HG03439 (cell line): Measurements from ENCODE around the gene STX2.
"Not testable (repeated sequence)": the region's sequence is repeated elsewhere in the genome, so short reads cannot be mapped to it uniquely, and the experiment has no call there.

Experiments used
- ATAC-seq: cut with Tn5 transposase; IDR thresholded peaks from one replicate; pipeline ENCODE4 v1.9.1; 2021; ENCODE audit warnings: mild to moderate bottlenecking, moderate library complexity; ENCODE audit not compliant: unreplicated experiment

STX2 gene

DNA sequence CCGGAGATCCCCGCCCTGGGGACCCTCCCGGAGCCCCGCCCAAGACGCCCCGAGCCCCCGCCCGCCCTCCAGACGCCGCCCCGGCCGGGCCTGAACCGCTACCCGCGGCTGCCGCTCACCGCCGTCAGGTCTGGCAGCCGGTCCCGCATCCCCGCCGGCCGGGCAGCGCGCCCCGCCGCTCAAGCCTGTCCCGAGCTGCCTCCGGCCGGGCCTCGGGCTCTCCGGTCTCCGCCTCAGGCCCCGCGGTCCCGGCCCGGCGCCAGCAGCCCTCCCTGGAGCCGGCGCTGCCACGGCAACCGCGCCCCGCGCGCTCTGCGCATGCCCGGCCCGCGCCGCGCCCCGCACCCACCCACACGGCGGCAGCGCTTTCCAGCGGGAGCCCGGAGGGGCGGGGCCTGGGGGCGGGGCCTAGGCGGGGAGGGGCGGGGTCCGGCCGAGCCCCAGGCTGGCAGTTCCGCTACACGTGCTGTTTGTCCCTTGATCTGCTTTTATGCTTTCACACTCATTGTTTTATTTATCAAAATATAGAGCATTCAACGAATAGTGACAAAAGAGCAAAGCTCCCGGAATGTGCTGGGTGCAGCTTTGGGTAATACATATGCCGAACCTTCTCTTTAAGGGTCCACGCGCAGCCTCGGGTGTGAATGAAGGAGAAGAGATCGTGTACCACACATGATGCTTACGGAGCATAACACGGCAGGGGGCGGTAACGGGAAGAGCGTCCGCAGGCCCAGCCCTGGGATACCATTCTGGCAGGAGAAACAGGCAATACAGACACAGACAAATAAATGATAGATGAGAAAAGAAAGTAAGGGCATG is at the start of gene STX2:
Gene STX2 (minus strand): TSS at position 300 of the 819 bp plus-strand sequence. CDS start 151 bp downstream, at position 149.
- ATAC-seq, result peak; percentile 89

DNA sequence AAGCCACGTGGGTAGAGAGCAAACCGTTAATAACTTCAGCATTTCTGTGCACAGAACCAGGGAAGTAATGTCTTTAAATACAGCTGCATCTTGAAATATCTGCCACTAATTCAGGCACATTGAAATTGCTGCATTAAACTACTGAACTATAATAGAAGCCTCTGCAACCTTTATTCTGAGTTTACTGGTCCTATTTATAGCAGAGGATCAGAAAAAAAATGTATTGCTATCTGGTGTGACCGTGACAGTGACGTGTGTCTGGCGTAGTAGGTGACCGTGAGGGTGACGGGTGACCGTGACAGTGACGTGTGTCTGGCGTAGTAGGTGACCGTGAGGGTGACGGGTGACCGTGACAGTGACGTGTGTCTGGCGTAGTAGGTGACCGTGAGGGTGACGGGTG is 48.1 kb upstream of the STX2 start:
- ATAC-seq, result not testable (repeated sequence)

DNA sequence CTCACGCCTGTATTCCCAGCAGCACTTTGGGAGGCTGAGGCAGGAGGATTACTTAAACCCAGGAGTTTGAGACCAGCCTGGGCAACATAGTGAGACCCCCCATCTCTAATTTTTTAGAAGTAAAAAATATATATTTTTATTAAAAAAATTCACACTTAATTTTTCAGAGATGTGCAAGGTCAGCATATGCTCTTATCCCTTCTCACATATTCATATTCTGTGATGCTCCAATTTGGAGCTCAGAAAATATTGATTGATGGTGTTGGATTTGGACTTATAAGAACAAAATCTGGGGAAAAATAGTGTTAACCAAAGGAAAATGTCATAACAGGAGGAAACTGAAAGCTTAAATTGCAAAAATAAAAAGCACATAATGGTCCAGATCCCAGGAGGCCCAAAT is 42.5 kb upstream of the STX2 start:
- ATAC-seq, result no peak

DNA sequence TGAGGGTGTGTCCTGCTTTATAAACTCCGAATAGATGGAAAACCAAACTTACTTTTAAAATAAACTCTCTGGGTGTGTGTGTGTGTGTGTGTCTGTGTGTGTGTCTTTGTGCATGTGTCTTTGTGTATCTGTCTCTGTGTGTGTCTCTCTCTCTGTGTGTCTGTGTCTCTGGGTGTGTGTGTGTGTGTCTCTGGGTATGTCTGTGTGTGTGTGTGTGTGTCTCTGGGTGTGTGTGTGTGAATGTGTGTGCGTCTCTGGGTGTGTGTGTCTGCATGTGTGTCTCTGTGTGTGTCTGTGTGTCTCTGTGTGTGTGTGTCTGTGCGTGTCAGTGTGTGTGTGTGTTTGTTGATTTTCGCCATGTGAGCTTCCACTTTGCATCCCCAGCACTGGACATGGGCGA is 42.0 kb upstream of the STX2 start:
- no peak for ATAC-seq

DNA sequence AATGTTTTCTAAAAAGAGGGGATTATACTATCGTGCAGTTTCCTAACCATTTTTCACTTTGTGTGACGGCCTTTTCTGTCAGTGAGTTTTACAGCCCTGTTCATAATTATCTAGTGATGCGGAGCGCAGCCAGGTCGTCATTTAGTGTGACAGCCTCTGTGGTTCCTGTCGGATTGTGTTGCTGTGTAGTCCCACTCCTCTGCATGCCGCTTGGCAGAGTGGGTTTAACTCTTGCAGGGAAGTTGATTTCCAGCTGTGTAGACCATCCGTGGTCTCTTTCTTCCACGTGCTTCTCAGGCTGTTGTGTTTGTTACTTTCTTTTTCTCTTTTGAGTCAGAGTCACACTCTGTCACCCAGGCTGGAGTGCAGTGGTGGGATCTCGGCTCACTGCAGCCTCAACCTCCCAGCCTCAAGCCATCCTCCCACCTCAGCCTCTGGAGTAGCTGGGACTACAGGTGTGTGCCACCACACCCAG is 41.4 kb upstream of the STX2 start:
- peak; percentile 43 for ATAC-seq

DNA sequence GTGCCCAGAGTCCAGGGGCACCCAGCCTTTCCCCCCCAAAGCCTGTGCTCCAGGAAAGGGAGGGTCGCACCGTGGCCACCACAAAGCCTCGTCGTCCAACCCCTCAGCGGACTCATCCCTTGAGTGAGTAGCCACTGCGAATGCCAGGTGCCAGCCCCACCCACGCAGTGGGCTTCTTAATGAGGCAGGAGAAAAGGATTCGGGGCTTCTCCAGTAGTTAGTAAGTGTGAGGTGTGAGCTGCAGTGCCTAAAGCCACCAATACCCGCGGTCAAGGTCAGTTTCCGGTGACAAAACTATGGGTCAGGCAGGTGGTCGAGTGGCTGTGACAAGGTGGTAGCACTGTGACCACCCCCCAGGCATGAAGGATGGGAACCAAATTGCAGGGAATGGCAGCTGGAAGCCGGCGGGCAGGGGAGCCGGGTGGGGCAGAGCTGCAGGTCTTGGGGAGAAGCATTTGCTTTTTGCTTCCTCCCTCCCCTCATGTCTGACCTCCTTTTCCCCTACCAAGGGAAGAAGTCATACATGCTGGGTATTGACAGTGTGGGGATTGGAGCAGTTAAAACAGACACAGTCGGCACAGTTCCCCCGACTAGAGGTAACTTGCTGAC is 40.8 kb upstream of the STX2 start:
- ATAC-seq, result peak; percentile 42

DNA sequence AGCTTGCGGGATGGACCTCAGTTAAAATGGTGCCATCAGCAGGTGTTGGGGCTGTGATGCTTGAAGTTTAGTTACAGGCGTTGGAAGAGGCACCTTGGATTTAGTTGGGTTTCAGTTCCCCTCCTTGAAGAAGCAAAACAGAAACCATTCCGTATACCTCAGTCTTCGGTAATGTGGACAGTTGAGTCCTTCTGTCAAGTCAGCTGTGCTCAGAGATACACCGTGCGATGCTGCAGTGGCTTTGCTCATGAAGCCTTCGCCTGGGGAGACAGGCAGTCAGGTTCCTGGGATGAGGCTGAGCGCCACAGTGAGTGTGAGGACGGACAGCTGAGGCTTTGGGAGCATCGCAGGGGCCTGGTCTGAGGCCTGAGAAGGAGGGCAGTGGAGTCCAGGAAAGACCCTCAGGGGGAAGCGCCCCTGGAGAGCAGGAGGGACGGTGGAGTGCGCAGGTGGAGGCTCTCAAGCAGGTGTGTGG is 40.2 kb upstream of the STX2 start:
- ATAC-seq, result peak; percentile 56

DNA sequence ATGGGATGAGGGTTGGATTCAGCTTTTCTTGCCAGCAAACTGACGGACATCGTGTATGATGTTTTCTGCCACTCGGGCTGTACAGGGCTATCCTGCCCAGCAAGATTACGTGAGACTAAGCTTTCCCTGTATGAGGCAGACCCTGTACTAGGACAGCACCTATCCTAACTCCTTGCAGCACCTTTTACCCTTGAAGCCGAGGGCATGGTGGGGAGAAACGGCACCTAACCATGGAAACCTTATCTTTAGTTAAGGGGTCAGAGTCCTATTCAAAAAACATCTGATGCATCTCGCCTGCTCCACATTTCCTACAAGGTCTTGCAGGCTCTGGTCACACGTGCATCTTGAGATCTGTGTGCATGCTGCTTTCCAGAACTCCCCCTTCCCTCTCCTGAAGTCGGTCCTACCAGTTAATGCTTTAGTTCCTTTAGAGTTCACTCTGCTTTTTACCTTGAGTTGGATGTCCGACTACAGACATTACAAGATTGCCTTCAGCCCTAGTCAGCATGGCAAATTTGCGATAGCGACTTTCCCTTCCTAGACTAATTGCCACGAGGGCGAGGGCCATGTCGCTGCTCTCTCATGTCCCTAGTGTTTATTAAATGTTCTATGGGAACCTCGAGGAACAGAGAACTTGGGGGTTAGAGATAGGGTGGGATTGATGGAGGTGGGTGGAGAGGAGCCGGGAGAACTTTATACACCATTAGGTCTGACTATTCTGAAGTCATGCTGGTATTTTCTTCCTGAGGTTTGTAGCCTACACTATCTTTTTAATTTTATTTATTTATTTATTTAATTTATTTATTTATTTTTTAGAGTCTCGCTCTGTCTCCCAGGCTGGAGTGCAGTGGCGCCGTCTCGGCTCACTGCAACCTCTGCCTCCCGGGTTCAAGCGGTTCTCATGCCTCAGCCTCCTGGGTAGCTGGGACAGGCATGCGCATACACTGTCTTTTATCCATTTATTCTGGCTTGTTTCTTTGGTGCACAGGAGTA is 39.4 kb upstream of the STX2 start:
- peak; percentile 3 for ATAC-seq

DNA sequence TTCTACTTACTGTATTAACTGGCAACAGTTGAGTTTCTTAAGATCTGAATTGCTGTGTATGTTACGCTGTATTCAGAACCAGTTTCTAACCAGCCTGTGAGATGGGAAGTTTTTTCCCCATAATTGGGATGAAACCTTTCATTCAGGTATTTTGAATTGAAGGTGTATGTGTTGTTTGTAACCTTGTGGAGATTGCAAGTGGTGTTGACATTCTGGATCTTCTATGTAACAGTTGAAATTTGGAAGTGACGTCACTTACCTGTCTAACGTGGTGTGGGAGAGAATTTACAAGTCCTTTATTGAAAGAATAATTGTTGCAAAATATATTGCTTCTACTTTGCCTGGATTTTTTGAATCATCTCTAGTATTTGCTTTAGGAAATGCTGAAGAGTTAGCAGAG is 38.3 kb upstream of the STX2 start:
- no peak for ATAC-seq

DNA sequence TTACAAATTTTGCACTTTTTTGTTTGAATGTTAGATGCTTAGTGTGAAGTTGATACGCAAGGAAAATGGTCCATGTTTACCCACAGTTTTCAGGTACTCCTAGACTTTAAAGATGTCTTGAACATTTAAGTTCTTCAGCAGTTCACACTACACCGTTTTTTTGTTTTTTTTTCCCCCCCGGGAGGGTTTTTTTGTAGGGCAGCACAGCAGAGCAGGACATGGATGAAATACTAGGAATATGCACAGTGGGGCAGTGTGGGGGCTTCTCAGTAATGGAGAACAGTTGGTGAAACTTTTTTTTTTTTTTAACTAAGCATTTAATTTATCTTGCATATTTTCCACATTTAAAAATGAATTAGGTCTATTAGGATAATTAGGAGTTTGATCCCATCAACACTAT is 37.7 kb upstream of the STX2 start:
- no peak for ATAC-seq

DNA sequence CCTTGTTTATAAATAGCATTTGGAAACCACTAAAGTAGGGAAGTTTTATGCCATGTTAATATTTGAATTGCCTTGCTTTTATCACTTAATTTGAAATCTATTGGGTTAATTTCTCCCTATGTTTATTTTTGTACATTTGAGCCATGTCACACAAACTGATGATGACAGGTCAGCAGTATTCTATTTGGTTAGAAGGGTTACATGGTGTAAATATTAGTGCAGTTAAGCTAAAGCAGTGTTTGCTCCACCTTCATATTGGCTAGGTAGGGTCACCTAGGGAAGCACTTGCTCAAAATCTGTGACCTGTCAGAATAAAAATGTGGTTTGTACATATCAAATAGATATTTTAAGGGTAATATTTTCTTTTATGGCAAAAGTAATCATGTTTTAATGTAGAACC is 37.2 kb upstream of the STX2 start:
- ATAC-seq, result no peak

DNA sequence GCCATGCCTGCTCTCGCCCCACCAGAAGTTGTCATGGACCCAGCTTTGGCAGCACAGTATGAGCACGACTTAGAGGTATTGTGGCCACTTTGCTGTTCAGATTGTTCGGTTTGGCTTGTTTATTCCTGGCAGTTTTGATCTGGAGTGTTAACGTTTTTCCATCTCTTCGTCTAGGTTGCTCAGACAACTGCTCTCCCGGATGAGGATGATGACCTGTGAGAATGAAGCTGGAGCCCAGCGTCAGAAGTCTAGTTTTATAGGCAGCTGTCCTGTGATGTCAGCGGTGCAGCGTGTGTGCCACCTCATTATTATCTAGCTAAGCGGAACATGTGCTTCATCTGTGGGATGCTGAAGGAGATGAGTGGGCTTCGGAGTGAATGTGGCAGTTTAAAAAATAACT is 36.7 kb upstream of the STX2 start:
- not testable (repeated sequence) for ATAC-seq

DNA sequence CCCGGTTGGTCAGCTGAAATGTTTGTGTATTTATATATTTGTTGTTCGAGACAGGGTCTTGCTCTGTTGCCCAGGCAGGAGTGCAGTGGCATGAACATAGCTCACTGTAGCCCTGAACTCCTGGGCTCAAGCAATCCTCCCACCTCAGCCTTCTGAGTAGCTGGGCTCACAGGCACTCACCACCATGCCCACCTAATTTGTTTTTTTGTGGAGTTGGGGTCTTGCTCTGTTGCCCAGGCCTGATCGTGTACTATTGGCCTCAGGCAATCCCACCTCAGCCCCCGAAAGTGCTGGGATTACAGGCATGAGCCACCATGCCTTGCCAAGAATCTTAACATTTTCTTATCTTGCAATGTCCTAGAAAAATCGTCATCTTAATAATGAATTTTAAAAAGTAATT is 36.1 kb upstream of the STX2 start:
- ATAC-seq, result no peak

DNA sequence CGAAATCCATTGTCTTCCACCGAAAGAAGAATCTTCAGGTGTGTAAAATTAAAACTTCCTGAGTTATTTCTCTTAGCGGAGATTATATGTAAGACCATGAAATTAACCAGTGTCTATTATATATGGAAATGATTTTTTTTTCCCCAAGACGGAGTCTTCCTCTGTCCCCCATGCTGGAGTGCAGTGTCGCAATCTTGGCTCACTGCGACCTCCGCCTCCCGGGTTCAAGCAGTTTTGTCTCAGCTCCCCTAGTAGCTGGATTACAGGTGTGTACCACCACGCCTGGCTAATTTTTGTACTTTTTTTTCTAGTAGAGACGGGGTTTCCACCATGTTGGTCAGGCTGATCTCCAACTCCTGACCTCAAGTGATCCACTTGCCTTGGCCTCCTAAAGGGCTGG is 35.6 kb upstream of the STX2 start:
- no peak for ATAC-seq

DNA sequence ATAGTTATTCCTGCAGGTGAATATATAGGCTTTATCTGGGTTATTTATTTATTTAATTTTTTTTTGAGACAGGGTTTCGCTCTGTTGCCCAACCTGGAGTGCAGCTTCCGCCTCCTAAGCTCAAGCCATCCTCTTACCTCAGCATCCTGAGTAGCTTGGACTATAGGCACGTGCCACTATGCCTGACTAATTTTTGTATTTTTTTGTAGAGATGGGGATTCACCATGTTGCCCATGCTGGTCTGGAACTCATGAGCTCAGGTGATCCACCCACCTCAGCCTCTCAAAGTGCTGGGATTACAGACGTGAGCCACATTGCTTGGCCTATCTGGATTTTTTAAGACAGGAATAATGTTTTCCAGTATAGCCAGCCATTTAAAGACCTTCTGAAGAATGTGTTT is 34.8 kb upstream of the STX2 start:
- ATAC-seq, result no peak

DNA sequence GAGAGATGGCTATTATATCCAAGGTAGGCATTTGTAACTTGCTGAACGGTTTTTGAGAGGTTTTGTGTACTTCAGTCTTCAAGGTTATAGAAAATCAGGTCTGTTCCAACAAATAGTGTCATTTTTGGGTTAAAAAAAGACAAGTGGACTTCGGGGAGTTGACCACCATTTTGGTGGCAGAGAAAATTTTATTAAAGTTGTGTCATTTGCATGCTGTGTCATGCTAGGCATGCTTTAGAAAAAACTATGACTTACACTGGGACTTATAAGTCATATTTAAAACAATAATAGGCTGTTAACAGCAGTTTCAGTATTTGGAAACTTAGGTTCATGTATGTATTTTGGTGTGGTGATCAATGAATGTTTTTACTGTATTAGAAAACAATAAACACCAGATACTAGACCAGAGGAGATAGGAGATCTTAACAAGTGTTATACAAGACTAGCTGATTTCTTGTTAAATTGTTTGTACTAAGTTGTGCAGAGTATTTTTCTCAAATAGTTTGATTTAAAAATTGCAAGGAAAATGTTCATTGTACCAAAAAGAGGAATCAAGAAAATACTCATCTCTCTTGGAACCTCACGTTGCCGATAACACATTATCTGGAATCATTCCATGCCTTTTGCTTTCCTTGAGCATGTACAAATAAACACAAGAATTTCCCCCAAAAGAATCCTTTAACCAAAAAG is 34.2 kb upstream of the STX2 start:
- no peak for ATAC-seq

DNA sequence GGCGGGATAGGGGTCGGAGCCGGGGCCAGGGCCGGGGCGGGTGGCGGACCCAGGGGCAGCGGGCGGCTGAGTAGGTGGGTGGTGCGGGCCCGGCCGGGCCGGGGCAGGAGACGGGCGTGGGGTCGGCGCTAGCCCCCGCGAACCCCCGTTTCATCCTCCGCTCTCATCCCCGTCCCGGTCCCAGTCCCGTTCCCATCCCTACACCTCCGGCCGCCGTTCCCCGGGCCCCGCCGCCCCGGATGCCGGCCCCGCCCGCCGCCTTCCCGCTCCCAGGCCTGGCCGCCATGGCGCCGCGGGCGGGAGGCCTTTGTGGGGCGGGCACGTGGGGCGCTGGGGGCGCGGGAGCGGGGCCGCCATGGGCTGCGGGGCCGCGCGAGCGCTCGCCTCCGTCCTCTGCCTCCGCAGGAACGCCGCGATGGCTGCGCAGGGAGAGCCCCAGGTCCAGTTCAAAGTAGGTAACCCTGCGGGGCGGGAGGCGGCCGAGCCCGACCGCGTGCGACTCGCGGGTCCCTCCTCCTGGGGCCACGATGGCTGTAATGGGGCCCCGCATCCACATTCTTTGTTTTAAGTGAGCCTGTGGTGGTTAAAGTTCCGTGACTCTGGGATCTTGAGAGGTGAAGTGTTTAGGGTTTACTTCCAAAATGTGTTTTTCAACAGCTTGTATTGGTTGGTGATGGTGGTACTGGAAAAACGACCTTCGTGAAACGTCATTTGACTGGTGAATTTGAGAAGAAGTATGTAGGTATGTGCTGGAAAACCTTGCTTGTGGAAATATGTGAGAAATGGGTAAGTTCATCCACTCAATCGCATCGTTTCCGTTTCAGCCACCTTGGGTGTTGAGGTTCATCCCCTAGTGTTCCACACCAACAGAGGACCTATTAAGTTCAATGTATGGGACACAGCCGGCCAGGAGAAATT is 33.4 kb upstream of the STX2 start:
- ATAC-seq, result peak; percentile 26

DNA sequence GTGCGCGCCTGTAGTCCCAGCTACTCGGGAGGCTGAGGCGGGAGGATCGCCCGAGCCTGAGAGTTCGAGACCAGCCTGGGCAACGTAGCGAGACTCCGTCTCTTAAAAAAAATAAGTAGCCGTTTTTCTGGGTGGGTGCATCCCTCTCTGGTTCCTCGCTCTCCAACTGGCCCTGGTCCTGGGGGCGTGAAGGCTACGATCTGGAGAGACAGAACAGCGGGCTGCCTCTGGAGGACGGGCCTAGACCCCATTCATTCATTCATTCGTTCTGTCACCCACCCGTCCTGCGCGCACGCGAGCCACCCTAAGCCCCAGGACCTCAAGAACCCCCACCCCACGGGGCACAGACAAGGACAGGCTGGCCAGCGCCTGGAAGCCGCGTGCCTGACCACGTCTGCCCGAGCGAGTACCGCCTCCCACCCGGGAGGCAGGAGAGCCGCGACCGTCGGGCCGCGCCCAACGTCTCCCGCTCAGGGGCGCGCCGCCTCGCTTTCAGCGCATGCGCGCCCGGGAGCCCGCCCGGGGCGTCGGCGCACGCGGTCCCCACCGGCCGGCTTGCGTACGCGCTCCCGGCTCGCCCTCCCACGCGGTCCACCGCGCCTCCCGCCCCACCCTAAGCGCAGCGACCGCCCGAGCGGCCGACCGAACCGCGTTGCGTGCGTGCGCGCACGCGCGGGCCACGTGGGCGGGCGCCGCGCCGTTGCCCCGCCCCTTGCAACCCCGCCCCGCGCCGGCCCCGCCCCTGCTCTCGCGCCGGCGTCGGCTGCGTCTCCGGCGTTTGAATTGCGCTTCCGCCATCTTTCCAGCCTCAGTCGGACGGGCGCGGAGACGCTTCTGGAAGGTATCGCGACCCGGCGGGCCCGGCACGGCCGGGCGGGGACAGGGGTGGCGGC is 32.5 kb upstream of the STX2 start, which contains the start of gene RAN:
Gene RAN (plus strand): TSS at position 781 of the 893 bp plus-strand sequence. CDS start 528 bp downstream, outside the sequence.
- ATAC-seq, result peak; percentile 58
